KMS-11 (cell line): Measurements from ENCODE around the gene GRAMD2B.

Source experiments
- H2AFZ ChIP-seq: fragments of 200-600 bp; sonication (generic); 2 replicates; pipeline ENCODE4 v1.6.1; 2016; ENCODE audit warnings: antibody characterized with exemption, mixed run types, low read depth
- H3K27ac ChIP-seq: fragments of 200-600 bp; sonication (generic); 2 replicates; pipeline ENCODE4 v1.6.1; 2016; ENCODE audit warnings: mild to moderate bottlenecking, mixed run types
- H3K27me3 ChIP-seq: fragments of 200-600 bp; sonication (generic); 2 replicates; pipeline ENCODE4 v1.6.1; 2017; ENCODE audit warnings: mild to moderate bottlenecking, low read depth, mixed run types, moderate library complexity; ENCODE audit not compliant: insufficient read depth
- H3K36me3 ChIP-seq: fragments of 200-600 bp; sonication (generic); 2 replicates; pipeline ENCODE4 v1.6.1; 2017; ENCODE audit warnings: mild to moderate bottlenecking, mixed run types; ENCODE audit not compliant: insufficient read depth
- H3K4me1 ChIP-seq: fragments of 200-600 bp; sonication (generic); 2 replicates; pipeline ENCODE4 v1.6.1; 2016; ENCODE audit warnings: mild to moderate bottlenecking, low read depth, mixed run types; ENCODE audit not compliant: poor library complexity, severe bottlenecking
- H3K4me2 ChIP-seq: fragments of 200-600 bp; sonication (generic); 2 replicates; pipeline ENCODE4 v1.7.0; 2016; ENCODE audit warnings: mild to moderate bottlenecking, mixed run types
- H3K4me3 ChIP-seq: fragments of 200-600 bp; sonication (generic); IDR thresholded peaks from 2 replicates; pipeline ENCODE4 v1.6.1; 2017; ENCODE audit warnings: low read depth, low read length, mixed read lengths; ENCODE audit not compliant: insufficient read depth
- H3K79me2 ChIP-seq: fragments of 200-600 bp; sonication (generic); 2 replicates; pipeline ENCODE4 v1.6.1; 2016; ENCODE audit warnings: low read depth, mixed run types; ENCODE audit not compliant: insufficient read depth
- H3K9ac ChIP-seq: fragments of 200-600 bp; sonication (generic); 2 replicates; pipeline ENCODE4 v1.6.1; 2016; ENCODE audit warnings: mild to moderate bottlenecking, mixed run types
- H4K20me1 ChIP-seq: fragments of 200-600 bp; sonication (generic); 2 replicates; pipeline ENCODE4 v1.6.1; 2016; ENCODE audit warnings: mild to moderate bottlenecking, mixed run types; ENCODE audit not compliant: insufficient read depth
- TF ChIP-seq, protein P1 (sequence below): fragments of 200-600 bp; sonication (generic); conservative IDR thresholded peaks from 2 replicates; pipeline ENCODE4 v1.6.1; 2017; ENCODE audit warnings: low read depth, mild to moderate bottlenecking, antibody characterized with exemption, low read length, moderate library complexity, mixed read lengths

The GRAMD2B gene

DNA sequence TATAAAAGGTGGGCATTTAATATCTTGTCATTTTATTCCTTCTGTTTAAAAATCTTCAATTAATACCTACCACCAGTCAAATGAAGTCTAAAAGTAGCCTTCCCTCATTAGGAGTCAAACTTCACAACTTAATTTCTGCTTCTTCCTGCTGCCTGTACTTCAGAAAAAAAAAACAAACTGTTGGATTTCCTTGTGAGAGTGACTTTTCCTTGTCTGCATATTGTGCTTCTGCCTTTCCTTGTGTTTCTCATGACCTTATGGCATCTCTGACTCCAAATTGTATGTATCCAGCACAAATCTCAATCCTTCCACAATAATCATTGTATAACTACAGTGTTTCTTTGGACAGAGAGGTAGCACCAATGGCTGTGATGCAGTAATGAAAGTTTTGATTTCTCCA is 32.1 kb downstream of the GRAMD2B start:
- Histone ChIP-seq H3K36me3 (no peaks in the 10 kb centered on the region), H3K4me1 (no peaks in the 10 kb centered on the region), H3K27me3 (no peaks in the 10 kb centered on the region), H3K9ac (no peak overlapping the region), H3K4me2 (no peak overlapping the region), H3K79me2 (no peaks in the 10 kb centered on the region), H3K4me3 (no peak overlapping the region), H4K20me1 (no peaks in the 10 kb centered on the region), H2AFZ (no peak overlapping the region), H3K27ac (no peak overlapping the region)
- TF ChIP-seq, protein P1, sequence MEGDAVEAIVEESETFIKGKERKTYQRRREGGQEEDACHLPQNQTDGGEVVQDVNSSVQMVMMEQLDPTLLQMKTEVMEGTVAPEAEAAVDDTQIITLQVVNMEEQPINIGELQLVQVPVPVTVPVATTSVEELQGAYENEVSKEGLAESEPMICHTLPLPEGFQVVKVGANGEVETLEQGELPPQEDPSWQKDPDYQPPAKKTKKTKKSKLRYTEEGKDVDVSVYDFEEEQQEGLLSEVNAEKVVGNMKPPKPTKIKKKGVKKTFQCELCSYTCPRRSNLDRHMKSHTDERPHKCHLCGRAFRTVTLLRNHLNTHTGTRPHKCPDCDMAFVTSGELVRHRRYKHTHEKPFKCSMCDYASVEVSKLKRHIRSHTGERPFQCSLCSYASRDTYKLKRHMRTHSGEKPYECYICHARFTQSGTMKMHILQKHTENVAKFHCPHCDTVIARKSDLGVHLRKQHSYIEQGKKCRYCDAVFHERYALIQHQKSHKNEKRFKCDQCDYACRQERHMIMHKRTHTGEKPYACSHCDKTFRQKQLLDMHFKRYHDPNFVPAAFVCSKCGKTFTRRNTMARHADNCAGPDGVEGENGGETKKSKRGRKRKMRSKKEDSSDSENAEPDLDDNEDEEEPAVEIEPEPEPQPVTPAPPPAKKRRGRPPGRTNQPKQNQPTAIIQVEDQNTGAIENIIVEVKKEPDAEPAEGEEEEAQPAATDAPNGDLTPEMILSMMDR: no peak

DNA sequence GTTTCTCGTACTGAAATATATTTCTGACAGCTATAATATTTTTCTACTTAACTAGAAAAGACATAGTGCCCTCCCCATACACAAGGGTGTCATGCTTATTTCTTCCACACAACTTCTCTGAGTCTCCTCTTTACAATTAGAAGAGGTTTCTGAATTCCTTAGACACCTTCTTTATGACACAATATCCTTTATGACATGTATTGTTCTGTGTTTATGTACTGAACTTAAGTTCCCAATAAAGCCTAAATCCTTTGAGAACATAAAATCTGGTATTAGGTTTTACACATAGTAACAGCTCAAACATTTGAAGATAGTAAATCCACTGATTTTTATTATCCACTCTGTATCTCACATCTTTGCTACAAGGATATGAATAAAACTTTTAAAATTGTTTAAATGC is 32.5 kb downstream of the GRAMD2B start:
- Histone ChIP-seq H3K4me2 (no peak overlapping the region), H3K9ac (no peak overlapping the region), H3K4me3 (no peak overlapping the region), H3K27me3 (no peaks in the 10 kb centered on the region), H4K20me1 (no peaks in the 10 kb centered on the region), H3K27ac (no peak overlapping the region), H2AFZ (no peak overlapping the region), H3K79me2 (no peaks in the 10 kb centered on the region), H3K36me3 (no peaks in the 10 kb centered on the region), H3K4me1 (no peaks in the 10 kb centered on the region)
- TF ChIP-seq, protein P1: no peak

DNA sequence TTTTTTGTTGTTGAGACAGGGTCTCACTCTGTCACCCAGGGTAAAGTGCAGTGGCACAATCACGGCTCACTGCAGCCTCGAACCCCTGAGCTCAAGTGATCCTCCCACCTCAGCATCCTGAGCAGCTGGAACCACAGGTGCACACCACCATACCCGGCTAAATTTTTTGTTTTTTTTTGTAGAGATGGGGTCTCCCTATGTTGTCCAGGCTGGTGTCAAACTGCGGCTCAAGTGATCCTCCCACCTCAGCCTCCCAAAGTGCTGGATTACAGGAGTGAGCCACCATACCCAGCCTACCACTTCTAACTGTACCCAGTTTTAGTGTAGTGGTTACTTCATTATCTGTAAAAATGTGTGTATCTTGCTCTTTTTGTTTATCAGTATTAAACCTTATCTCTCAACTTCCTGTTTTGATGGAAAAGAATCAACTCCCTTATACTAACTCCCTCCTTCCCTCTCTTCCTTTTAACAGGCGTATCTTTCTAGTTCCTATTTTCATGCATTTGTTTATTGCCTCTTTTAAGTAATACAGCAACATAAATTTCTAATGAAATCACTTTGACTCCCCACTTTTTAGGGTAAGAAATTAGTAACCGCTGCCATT is 33.1 kb downstream of the GRAMD2B start:
- H3K36me3 ChIP-seq: no peaks in the 10 kb centered on the region
- no peaks in the 10 kb centered on the region for H3K79me2 ChIP-seq
- H3K27me3 ChIP-seq: no peaks in the 10 kb centered on the region
- H3K9ac ChIP-seq: no peak overlapping the region
- no peak overlapping the region for H2AFZ ChIP-seq
- no peak overlapping the region for H3K4me3 ChIP-seq
- H3K4me2 ChIP-seq: no peak overlapping the region
- no peaks in the 10 kb centered on the region for H3K4me1 ChIP-seq
- no peak overlapping the region for H3K27ac ChIP-seq
- TF ChIP-seq, protein P1: no peak
- no peaks in the 10 kb centered on the region for H4K20me1 ChIP-seq

DNA sequence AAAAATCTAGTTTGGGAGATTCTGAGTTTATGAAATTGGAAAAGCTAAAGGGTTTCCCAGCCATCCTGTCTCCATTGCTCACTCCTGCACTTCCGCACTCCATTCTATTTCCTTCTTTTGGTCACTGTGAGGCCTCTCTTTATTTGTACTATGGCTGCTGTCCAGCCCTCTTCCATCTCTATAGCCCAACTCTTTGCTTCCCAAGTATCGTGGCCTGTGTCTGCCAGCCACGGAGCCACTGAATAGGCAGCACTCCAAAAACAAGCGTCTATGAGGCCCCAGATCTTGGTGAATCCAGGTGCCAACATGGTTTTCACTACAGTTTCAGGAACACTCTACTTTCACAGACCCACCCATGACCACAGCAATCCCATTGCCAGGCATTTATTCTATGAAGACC is 37.2 kb downstream of the GRAMD2B start:
- Histone ChIP-seq H3K4me1 (no peaks in the 10 kb centered on the region), H3K4me3 (no peak overlapping the region), H3K36me3 (no peaks in the 10 kb centered on the region), H3K27me3 (no peaks in the 10 kb centered on the region), H4K20me1 (no peaks in the 10 kb centered on the region), H3K4me2 (no peak overlapping the region), H2AFZ (no peak overlapping the region), H3K79me2 (no peaks in the 10 kb centered on the region), H3K9ac (no peak overlapping the region), H3K27ac (no peak overlapping the region)
- TF ChIP-seq, protein P1: no peak
